ENCODE measurements around the gene PRRG4.
"Not testable (repeated sequence)": the region's sequence is repeated elsewhere in the genome, so short reads cannot be mapped to it uniquely, and the experiment has no call there.

PRRG4 gene

GRCh38 chr11:32829680-32830412 lies at the start of gene PRRG4:
PRRG4 (plus strand) TSS chr11:32829927; CDS start chr11:32830530, 603 bp downstream.
- DNase-seq (ENCODE audit: low read depth), result no peak

GRCh38 chr11:32780839-32781238 lies 48.9 kb upstream of the PRRG4 start:
- DNase-seq (ENCODE audit: low read depth), result not testable (repeated sequence)

GRCh38 chr11:32781721-32782120 lies 48.0 kb upstream of the PRRG4 start:
- no peak for DNase-seq (ENCODE audit: low read depth)

GRCh38 chr11:32785262-32785661 lies 44.5 kb upstream of the PRRG4 start:
- DNase-seq (ENCODE audit: low read depth), result no peak

GRCh38 chr11:32786811-32787210 lies 42.9 kb upstream of the PRRG4 start:
- no peak for DNase-seq (ENCODE audit: low read depth)

GRCh38 chr11:32790916-32791315 lies 38.8 kb upstream of the PRRG4 start:
- no peak for DNase-seq (ENCODE audit: low read depth)

GRCh38 chr11:32792111-32792947 lies 37.4 kb upstream of the PRRG4 start:
- DNase-seq (ENCODE audit: low read depth), result no peak

- no peak for DNase-seq (ENCODE audit: low read depth)
These were observed 36.7 kb upstream of the PRRG4 start for GRCh38 chr11:32792948-32793475.

GRCh38 chr11:32794439-32794838 lies 35.3 kb upstream of the PRRG4 start, which contains the start of gene CCDC73:
CCDC73 (minus strand) TSS chr11:32794662; CDS start chr11:32760243, 34,419 bp downstream.
- DNase-seq (ENCODE audit: low read depth), result no peak

GRCh38 chr11:32796425-32796824 lies 33.3 kb upstream of the PRRG4 start:
- no peak for DNase-seq (ENCODE audit: low read depth)

GRCh38 chr11:32809313-32809712 lies 20.4 kb upstream of the PRRG4 start:
- DNase-seq (ENCODE audit: low read depth), result no peak

GRCh38 chr11:32817181-32817851 lies 12.4 kb upstream of the PRRG4 start:
- DNase-seq (ENCODE audit: low read depth), result no peak

- DNase-seq (ENCODE audit: low read depth), result no peak
These were observed 11.9 kb upstream of the PRRG4 start for GRCh38 chr11:32817852-32818183.

- no peak for DNase-seq (ENCODE audit: low read depth)
These were observed 10.5 kb upstream of the PRRG4 start for GRCh38 chr11:32819187-32819586.

GRCh38 chr11:32820497-32820896 lies 9.2 kb upstream of the PRRG4 start:
- no peak for DNase-seq (ENCODE audit: low read depth)

- no peak for DNase-seq (ENCODE audit: low read depth)
These were observed 8.2 kb upstream of the PRRG4 start for GRCh38 chr11:32821517-32821916.

GRCh38 chr11:32821917-32822560 lies 7.7 kb upstream of the PRRG4 start:
- no peak for DNase-seq (ENCODE audit: low read depth)

GRCh38 chr11:32823617-32824016 lies 6.1 kb upstream of the PRRG4 start:
- not testable (repeated sequence) for DNase-seq (ENCODE audit: low read depth)

- no peak for DNase-seq (ENCODE audit: low read depth)
These were observed 3.6 kb upstream of the PRRG4 start for GRCh38 chr11:32826113-32826512.

GRCh38 chr11:32827276-32827675 lies 2.5 kb upstream of the PRRG4 start:
- DNase-seq (ENCODE audit: low read depth), result no peak

GRCh38 chr11:32829157-32829679 lies 509 bp upstream of the PRRG4 start:
- DNase-seq (ENCODE audit: low read depth), result no peak

- DNase-seq (ENCODE audit: low read depth), result no peak
These were observed 649 bp downstream of the PRRG4 start for GRCh38 chr11:32830413-32830738.

Measured in T-helper 22 cell (primary cell).